Measurements from ENCODE around the gene GNA12. TPM values are rescaled to one million over a fixed set of nuclear protein-coding genes. Genes with fewer than 3 reads are reported as not detected.

GNA12 gene
- total RNA-seq, 1 donor: 27.1 TPM

- H3K4me2 ChIP-seq (ENCODE audit: insufficient read depth, low read length): no peak overlapping the region
- H3K9me3 ChIP-seq (ENCODE audit: low read depth, low read length): no peaks in the 10 kb centered on the region
- H3K27me3 ChIP-seq (ENCODE audit: insufficient read depth, low read length): no peaks in the 10 kb centered on the region
- H3K4me3 ChIP-seq (ENCODE audit: insufficient read depth, low read length): no peak overlapping the region
- peaks cover 82% of the 10 kb centered on the region for H3K79me2 ChIP-seq (ENCODE audit: insufficient read depth, low read length)
- no peak overlapping the region for H2AFZ ChIP-seq (ENCODE audit: low read length)
- no peak for TF ChIP-seq CTCF (IDR thresholded peaks at IDR 0.05; ENCODE audit: extremely low read depth, low read depth, low read length)
- H3K27ac ChIP-seq (ENCODE audit: low read depth, low read length): no peak overlapping the region
- peaks cover 10% of the 10 kb centered on the region for H3K36me3 ChIP-seq (ENCODE audit: insufficient read depth, low read length)
- H4K20me1 ChIP-seq (ENCODE audit: insufficient read depth, low read length): peaks cover 26% of the 10 kb centered on the region
- DNase-seq (ENCODE audit: insufficient read length, low spot score, missing footprints): no peak
- peaks cover 46% of the 10 kb centered on the region for H3K4me1 ChIP-seq (ENCODE audit: insufficient read depth, low read length)
Observed at GRCh38 chr7:2798669-2799068, 45.4 kb downstream of the GNA12 start.

- peaks cover 21% of the 10 kb centered on the region for H4K20me1 ChIP-seq (ENCODE audit: insufficient read depth, low read length)
- H3K27me3 ChIP-seq (ENCODE audit: insufficient read depth, low read length): no peaks in the 10 kb centered on the region
- H3K27ac ChIP-seq (ENCODE audit: low read depth, low read length): peak overlapping the region; percentile 86
- no peak for TF ChIP-seq CTCF (IDR thresholded peaks at IDR 0.05; ENCODE audit: extremely low read depth, low read depth, low read length)
- H3K4me3 ChIP-seq (ENCODE audit: insufficient read depth, low read length): no peak overlapping the region
- no peak overlapping the region for H2AFZ ChIP-seq (ENCODE audit: low read length)
- peaks cover 27% of the 10 kb centered on the region for H3K4me1 ChIP-seq (ENCODE audit: insufficient read depth, low read length)
- peak; percentile 87 for DNase-seq (ENCODE audit: insufficient read length, low spot score, missing footprints)
- H3K79me2 ChIP-seq (ENCODE audit: insufficient read depth, low read length): peaks cover 82% of the 10 kb centered on the region
- no peaks in the 10 kb centered on the region for H3K9me3 ChIP-seq (ENCODE audit: low read depth, low read length)
- peak overlapping the region; percentile 63 for H3K4me2 ChIP-seq (ENCODE audit: insufficient read depth, low read length)
- peaks cover 28% of the 10 kb centered on the region for H3K36me3 ChIP-seq (ENCODE audit: insufficient read depth, low read length)
Observed at GRCh38 chr7:2796358-2797352, 47.5 kb downstream of the GNA12 start.

- Histone ChIP-seq H2AFZ (ENCODE audit: low read length) (no peak overlapping the region), H4K20me1 (ENCODE audit: insufficient read depth, low read length) (peaks cover 15% of the 10 kb centered on the region), H3K4me3 (ENCODE audit: insufficient read depth, low read length) (no peak overlapping the region), H3K27me3 (ENCODE audit: insufficient read depth, low read length) (no peaks in the 10 kb centered on the region), H3K27ac (ENCODE audit: low read depth, low read length) (peak overlapping the region; percentile 86), H3K4me2 (ENCODE audit: insufficient read depth, low read length) (peak overlapping the region; percentile 63), H3K4me1 (ENCODE audit: insufficient read depth, low read length) (peaks cover 20% of the 10 kb centered on the region), H3K36me3 (ENCODE audit: insufficient read depth, low read length) (peaks cover 28% of the 10 kb centered on the region), H3K79me2 (ENCODE audit: insufficient read depth, low read length) (peaks cover 80% of the 10 kb centered on the region), H3K9me3 (ENCODE audit: low read depth, low read length) (no peaks in the 10 kb centered on the region)
- no peak for DNase-seq (ENCODE audit: insufficient read length, low spot score, missing footprints)
- TF ChIP-seq CTCF (IDR thresholded peaks at IDR 0.05; ENCODE audit: extremely low read depth, low read depth, low read length): no peak
Observed at GRCh38 chr7:2795906-2796305, 48.2 kb downstream of the GNA12 start.

Data from osteoblast (primary cell).